ENCODE measurements around the gene IRF2BP1.

GRCh38 chr19:45876411-45877197 is 9.3 kb downstream of the IRF2BP1 start:
- TF ChIP-seq CTCF (IDR thresholded peaks at IDR 0.05) (no peak), POLR2A (IDR thresholded peaks at IDR 0.05) (no peak)
